Measurements from ENCODE around the gene MYBPC1.
A peak's percentile ranks its signal among the peaks of the same experiment; 100 is the strongest.
"Not testable (repeated sequence)": the region's sequence is repeated elsewhere in the genome, so short reads cannot be mapped to it uniquely, and the experiment has no call there.

MYBPC1 gene, protein sequence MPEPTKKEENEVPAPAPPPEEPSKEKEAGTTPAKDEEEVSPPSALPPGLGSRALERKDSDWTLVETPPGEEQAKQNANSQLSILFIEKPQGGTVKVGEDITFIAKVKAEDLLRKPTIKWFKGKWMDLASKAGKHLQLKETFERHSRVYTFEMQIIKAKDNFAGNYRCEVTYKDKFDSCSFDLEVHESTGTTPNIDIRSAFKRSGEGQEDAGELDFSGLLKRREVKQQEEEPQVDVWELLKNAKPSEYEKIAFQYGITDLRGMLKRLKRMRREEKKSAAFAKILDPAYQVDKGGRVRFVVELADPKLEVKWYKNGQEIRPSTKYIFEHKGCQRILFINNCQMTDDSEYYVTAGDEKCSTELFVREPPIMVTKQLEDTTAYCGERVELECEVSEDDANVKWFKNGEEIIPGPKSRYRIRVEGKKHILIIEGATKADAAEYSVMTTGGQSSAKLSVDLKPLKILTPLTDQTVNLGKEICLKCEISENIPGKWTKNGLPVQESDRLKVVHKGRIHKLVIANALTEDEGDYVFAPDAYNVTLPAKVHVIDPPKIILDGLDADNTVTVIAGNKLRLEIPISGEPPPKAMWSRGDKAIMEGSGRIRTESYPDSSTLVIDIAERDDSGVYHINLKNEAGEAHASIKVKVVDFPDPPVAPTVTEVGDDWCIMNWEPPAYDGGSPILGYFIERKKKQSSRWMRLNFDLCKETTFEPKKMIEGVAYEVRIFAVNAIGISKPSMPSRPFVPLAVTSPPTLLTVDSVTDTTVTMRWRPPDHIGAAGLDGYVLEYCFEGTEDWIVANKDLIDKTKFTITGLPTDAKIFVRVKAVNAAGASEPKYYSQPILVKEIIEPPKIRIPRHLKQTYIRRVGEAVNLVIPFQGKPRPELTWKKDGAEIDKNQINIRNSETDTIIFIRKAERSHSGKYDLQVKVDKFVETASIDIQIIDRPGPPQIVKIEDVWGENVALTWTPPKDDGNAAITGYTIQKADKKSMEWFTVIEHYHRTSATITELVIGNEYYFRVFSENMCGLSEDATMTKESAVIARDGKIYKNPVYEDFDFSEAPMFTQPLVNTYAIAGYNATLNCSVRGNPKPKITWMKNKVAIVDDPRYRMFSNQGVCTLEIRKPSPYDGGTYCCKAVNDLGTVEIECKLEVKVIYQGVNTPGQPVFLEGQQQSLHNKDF

DNA sequence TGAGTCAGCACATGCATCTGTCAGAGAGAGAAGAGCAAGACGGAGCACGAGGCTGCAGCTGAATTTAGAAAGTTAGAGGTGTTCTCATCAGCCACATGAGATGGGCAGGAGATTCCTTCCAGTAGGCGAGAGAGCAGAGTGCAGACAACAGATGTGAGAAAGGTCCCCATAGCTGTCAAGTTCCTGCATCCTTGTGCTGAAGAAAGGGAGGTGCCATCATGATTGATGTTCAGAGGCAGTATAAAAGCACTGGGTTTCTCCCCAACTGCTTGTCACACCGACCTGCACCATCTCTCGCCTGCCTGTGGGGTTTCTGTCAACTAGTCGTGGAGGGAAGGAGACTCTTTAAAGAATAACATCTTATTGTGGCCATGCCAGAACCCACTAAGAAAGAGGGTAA is at the start of gene MYBPC1:
TSS of gene MYBPC1 (plus strand) at position 272 of the 400 bp plus-strand sequence. CDS start at position 372, 100 bp downstream.
- no peak for DNase-seq (ENCODE audit: low read depth)

DNA sequence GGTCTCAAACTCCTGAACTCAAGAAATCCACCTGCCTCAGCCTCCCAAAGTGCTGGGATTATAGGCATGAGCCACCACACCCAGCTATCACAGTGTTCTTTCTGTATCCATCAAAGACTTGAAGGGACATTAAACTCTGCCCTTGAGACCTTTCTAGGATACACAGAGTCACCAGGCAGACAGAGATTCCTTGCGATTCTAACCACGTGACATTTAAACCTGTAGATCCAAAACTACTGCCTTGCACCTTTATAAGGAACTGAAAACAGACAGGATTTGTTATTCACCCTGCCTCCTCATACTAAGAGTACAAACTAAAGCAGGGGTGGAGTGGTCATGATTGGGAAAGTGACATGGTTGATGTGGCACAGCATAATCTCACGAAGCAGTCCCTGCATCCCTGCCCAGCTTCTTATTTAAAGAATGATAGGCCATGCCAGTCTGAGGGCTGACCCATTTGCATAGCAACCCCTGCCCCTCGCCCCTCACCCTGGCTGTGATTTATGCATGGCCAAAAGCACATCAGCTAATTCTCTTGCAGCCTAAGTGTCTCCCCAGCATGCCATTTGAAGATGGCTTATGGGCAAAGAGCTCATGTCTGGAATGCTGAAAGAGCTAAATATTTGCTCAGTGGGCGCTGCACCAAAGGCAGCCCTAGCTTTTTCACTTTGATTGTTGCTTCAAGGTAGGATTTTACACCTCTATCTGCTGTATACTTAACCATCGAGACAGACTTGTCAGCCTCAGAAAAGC is 43.2 kb upstream of the MYBPC1 start:
- no peak for DNase-seq (ENCODE audit: low read depth)

DNA sequence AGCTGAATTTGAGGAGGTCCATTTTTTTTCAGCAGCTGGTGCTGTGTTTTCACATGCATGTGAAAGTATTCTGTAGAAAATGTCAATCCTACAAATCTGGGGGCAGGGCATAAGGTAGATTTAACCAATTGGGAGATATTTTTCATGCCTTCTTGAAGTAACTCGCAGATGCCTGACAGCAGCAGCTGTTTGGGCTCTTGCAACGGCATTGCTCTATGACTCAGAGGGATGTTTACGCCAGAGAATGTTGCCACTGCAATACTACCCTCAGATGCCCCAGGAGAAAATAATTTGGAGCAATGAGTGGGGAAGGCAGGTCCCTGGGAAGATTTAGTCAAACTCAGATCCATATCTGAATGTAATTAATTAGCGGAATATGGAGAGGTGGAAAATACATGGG is 42.5 kb upstream of the MYBPC1 start:
- peak; percentile 43 for DNase-seq (ENCODE audit: low read depth)

DNA sequence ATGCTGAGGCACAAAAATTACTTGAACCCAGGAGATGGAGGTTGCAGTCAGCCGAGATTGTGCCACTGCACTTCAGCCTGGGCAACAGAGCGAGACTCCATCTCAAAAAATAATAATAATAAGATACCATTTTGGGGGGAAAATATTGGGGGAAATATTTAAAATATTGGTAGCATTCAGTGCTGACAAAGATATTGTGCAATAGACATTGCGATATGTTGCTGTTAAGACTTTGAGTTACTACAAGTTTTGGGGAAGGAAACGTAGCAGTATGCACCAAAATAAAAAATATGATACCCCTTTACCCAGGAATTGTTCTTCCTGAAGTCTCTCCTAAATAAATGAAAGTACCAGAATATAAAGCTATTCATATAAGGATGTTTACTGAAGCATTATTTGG is 37.7 kb upstream of the MYBPC1 start:
- DNase-seq (ENCODE audit: low read depth) = no peak

DNA sequence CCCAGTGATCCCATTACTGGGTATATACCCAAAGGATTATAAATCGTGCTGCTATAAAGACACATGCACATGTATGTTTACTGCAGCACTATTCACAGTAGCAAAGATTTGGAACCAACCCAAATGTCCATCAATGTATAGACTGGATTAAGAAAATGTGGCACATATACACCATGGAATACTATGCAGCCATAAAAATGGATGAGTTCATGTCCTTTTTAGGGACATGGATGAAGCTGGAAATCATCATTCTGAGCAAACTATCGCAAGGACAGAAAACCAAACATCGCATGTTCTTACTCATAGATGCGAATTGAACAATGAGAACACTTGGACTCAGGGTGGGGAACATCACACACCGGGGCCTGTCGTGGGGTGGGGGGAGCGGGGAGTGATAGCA is 36.0 kb upstream of the MYBPC1 start:
- DNase-seq (ENCODE audit: low read depth) = not testable (repeated sequence)

DNA sequence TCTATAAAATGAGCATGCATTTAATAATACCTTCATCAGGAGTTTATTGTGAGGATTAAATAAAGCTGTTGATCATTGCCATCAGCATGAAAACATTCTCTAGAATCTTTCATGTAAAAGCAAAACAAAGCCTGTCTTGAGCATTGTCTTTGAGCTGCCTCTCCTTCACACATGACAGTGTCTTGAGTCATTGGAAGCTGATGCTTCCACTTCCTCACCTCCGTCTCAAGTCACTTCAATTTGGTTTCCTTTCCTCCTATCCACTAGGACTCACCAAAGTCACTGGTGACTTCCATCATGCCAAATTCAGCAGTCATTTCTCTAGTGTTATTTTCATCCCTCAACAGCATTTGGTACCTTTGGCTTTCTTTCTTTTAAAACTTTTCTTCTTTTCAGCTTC is 31.6 kb upstream of the MYBPC1 start:
- no peak for DNase-seq (ENCODE audit: low read depth)

DNA sequence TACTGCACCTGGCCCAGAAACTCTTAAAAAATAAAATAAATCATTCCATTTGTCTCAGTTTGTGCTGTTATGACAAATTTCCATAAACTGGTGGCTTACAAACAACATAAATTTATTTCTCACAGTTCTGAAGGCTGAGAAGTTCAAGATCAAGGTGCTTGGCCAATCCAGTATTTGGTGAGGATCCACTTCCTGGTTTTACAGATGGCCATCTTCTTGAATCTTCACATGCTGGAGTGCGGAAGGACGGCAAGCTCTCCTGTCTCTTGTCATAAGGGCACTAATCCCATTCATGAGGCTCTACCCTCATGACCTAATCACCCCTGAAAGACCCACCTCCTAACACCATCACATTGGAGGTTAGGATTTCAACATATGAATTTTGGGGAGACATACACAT is 29.9 kb upstream of the MYBPC1 start:
- DNase-seq (ENCODE audit: low read depth) = no peak

DNA sequence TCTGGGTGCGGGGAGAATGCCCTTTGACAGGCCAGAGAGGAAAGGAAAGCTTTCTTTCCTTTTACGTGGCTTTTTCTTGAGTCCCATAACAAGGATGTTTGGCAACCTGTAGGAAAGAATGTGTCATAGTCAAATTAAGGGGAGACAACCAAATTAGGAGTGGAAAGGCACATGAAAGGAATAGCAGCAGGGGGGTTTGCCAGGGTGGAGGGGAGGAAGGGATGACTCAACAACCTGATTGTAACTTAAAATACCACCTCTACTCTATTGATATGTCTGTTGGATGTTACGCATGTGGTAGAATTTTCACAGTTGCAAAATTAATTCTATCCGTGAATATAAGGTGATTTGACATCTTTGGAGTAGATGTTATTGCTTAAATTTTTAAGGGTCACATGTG is 28.5 kb upstream of the MYBPC1 start:
- DNase-seq (ENCODE audit: low read depth) = no peak

DNA sequence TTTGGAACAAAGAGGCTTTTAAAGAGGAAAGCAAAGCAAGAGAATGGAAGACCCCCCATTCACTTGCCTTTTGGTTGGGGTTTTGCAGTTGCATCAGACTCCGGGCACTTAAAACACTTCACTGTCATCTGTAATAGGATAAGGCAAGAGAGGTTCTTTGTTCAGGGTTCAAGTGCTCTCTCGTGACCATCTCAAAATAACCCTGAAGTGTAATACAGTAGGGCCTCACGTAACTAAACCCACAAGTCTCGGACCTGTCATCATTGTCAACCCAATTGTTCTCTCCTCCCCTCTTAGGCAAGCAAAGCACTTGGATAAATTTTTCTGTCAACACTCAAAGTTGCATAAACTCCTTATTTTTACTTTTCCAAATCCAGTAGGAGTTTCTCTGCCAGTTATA is 26.9 kb upstream of the MYBPC1 start:
- DNase-seq (ENCODE audit: low read depth) = no peak

DNA sequence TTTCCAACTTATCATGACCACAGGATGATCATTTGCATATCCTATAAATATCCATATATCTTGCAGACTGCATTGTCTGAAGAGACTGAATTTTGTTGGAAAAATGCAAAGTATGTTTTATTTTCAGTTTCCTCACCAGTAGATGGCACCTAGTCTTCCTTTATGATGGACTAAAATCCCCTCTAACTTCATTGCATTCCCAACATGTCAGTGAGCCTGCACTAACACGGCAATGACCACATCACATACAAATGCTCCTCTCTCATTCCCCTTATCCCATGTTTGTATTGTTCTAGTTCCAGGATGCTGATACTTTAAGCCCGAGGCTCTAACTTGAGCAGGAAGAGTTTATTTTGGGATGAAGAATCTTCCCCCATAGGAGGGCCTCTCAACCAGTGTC is 24.7 kb upstream of the MYBPC1 start:
- DNase-seq (ENCODE audit: low read depth) = peak; percentile 14

DNA sequence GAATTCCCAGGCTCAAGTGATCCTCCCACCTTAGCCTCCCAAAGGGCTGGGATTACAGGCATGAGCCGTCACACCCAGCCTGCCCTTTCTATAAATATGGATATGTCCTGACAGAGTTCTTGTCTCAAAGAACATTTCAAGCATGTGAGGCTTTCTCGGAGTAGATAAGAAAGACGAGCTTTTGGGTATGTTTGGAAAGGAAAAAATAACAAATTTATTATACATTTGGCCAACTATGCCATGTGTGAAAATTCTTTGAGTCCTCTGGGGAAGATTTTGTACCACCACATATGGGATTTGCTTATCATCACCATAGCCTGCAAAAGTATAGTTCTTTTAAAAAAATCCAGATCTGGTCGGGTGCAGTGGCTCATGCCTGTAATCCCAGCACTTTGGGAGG is 23.7 kb upstream of the MYBPC1 start:
- DNase-seq (ENCODE audit: low read depth) = no peak

DNA sequence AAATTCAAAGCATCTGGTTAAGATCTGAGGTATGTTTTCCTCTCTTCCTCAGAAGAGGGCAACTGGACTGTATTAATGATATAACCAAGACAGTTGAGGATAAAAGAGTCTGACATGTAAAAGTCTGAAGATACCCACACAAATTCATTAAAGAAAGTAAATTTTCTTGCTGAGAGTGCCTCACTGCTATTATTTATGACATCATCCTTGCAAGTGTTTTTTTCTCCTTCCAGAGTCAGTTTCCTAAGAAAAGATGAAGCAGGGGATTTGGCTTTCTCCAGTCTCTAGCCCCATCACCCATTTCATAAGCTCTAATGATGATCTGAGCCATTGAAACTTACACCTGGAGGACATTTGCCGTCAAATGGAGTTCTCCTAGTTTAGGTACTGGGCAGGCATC is 21.0 kb upstream of the MYBPC1 start:
- DNase-seq (ENCODE audit: low read depth) = no peak

DNA sequence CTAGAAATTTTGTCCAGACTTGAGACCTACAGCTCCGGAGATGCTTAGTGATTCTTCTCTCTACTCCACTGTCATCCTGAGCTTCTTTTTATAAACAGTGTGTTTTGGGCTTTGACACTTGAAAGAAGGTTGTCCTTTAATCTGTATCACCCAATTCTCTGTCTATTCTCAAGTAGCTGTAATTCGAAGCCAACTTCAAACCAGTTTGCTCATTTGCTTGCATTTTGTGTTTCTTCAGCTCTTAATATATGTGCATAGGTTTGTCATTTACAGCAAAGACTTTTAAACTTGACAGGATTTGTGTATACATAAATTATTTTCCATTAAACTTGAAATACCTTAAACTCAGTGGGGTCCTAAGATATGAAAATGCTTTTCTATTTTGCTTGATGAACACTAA is 16.4 kb upstream of the MYBPC1 start:
- DNase-seq (ENCODE audit: low read depth) = no peak

DNA sequence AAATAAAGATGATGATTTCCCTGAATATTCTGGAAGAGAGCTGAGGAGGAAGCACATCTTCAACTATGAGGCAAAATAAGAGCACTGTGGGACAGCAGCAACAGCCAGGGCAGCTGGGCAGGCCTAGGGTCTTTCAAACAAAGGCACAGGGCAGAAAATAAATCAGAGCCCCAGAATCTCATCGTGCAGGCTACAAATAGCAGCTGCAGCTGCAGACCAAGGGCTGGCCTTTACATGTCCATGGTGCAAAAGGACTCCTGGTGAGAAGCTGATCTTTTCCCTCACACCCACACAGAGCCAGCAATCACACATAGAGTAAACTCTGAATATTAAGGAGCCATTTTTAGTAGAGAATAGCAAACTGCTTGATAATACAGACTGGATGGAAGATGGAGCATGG is 13.6 kb upstream of the MYBPC1 start:
- DNase-seq (ENCODE audit: low read depth) = no peak

DNA sequence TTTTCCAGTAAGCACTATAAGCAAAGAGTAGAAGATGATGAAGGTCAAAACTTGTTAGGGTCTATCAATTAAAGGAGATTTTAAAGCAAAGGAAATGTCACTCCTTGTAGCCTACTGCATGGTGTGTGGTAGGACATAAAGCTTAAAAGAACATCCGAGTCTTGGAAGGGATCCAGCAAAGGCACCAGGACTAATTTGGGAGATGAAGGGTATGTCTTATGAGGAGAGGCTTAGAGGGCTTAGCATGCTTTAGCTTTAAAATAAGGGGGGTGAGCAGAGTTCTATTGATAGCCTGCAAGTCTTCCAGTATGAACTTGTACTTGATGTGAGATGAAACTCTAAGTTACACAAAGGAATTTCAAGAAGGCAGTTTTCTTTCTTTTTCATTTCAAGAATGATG is 11.8 kb upstream of the MYBPC1 start:
- DNase-seq (ENCODE audit: low read depth) = no peak

DNA sequence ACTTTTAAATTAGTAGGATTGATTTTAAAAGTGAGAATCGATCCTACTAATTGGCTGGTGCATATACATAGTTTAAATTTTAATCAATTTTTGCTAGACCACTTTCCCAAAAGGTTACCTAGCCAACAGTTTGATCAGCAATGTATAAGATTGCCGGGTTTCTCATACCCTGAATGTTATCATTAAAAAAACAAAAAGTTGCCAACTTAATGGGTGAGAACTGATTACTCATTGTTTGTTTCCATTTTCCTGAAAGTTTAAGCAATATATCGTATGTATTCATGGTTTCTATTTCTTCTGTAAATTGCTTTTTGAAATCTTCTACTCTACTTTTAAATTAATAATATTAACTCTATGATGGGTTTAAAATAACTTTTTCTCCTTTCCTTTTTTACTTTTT is 4.4 kb upstream of the MYBPC1 start:
- DNase-seq (ENCODE audit: low read depth) = no peak

DNA sequence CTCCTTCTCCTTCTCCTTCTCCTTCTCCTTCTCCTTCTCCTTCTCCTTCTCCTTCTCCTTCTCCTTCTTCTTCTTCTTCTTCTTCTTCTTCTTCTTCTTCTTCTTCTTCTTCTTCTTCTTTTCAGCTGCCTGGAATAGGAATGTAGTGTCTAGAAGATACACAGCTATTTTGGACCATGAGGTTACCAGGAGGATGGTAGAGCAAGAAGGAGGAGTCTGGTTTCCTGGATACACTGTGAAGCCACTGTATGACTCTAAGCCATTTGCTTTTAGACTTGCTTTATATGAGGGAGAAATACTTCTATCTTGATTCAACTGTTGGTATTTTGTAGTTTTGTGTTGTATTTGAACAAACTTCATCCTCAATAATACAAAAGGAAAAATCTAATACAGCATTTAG is 3.0 kb upstream of the MYBPC1 start:
- DNase-seq (ENCODE audit: low read depth) = no peak

DNA sequence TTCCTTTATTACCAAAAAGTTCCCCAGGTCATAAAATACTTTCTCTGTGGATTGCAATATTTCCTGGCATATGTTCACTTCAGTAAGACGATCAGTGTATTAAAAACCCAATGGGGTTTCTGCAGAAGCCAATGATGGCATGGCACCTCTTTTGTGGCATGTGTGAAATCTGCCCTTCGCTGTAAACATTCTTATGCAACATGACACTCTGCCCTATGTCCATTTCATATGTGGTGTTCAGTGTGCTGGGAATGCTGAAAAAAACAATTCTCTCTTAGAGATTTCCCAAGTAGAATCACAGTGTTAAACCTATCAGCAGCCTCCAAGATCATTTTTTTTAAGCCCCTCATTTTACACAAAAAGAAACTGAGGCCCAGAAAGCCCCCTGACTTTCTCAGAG is 2.3 kb upstream of the MYBPC1 start:
- DNase-seq (ENCODE audit: low read depth) = no peak

DNA sequence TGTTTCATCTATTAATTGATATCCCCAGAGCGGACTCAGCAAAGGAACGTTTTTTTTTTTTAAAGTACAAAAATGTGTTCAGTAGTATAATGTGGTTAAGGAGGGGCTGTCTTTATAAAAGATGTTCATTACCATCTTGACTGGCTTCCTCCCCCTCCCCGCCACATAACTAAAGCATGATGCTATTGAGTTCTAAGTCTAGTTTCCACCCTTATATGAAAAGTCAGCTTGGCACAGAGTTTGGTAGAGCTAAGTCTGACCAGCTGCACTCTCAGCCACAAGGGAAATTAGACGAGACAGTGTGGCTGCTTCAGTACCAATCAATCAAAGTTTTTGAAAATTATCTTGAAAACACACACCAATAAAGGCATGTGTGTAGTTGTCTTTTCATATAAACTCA is 1.9 kb upstream of the MYBPC1 start:
- DNase-seq (ENCODE audit: low read depth) = no peak

DNA sequence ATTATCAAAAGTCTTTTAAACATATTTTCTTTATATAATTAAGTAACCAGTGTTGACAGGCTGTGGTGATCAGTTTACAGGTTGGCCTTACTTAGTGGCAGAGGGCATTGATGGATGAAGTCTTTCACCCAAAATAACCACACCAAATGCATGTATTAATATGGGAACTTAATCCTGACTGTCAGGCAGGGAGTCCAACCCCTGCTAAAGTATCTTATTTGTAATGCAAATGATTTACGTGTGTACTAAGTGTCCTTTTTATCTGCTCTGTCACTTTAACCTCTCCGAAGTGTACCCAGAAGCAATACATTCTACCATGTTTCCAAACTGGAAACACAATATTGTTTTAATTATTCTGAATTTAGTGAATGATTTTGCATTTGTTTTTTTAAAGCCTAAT is 1.4 kb downstream of the MYBPC1 start:
- no peak for DNase-seq (ENCODE audit: low read depth)

DNA sequence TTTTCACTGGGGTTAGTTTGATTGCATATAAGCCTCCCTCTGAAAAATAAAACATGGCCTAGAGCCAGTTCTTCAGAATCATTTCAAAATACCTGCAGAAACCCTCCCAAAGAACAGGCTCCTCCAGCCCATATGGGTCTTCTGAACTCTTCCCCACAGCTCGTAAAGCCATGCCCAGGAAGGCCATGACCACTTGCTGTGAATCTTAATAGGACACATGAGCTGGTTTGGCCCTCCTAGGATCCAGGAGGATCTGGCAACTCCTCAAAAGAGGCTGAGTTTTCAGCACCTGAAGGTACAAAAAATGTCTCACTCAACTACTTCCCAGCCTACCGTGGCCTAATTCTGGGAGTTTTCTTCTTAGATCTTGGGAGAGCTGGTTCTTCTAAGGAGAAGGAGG is 2.4 kb downstream of the MYBPC1 start:
- no peak for DNase-seq (ENCODE audit: low read depth)

DNA sequence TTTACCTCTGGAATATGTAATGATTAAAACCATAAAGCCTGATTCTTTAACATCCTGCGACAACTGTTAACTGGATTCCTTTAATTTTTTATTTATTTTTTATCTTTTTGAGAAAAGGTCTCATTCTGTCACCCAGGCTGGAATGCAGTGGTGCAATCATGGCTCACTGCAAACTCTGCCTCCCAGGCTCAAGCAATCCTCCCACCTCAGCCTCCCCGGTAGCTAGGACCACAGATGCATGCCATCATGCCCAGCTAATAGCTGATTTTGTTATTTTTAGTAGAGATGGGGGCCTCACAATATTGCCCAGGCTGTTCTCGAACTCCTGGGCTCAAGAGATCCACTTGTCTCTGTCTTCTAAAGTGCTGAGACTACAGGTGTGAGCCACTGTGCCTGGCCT is 3.7 kb downstream of the MYBPC1 start:
- DNase-seq (ENCODE audit: low read depth) = no peak

Measured in fibroblast of the conjunctiva (primary cell).